K562 (cell line): ENCODE results near the gene FCER2. TPM values are rescaled to one million over a fixed set of nuclear protein-coding genes. Genes with fewer than 3 reads are reported as not detected.

Experiments used
- ATAC-seq: fragments of 200-7000 bp; cut with Tn5 transposase; 3 replicates; pipeline ENCODE4 v1.9.1; 2020; ENCODE audit warnings: moderate library complexity
- BruUV-seq: library from RNA; stranded (reverse); fragments of 400-500 nt; replicated peaks from 2 replicates; lab custom pipeline; 2021; lab: Mats Ljungman, UMichigan
- CTCF ChIA-PET: fragments of 300-600 bp; formaldehyde crosslinking; extraction: SDS; loops from one replicate; lab custom pipeline; 2021; ENCODE audit warnings: low intra/inter-chr PET ratio; lab: Yijun Ruan, JAX
- POLR2A ChIA-PET: fragments of 300-600, 350-650 bp; sonication (Branson Sonifier 250); formaldehyde crosslinking; extraction: SDS; loops from one replicate; lab custom pipeline; 2021; ENCODE audit warnings: antibody characterized with exemption, inconsistent platforms; lab: Yijun Ruan, JAX
- DNase-seq, 4 experiments: peaks; one replicate each; pipeline versions ENCODE4 v3.0.0 to v3.0.0-alpha.2; 2011 to 2018; ENCODE audit warnings: low spot score in 3 of 4, mixed read lengths in 3 of 4; ENCODE audit errors: extremely low read depth in 1 of 4
- FAIRE-seq: peaks from 2 replicates; lab custom pipeline; 2011; peaks lifted over from hg19 to GRCh38; lab: Jason Lieb, UNC
- H2AFZ ChIP-seq: 2 replicates; pipeline ENCODE4 v1.6.0; 2011; ENCODE audit warnings: low read depth, low read length, control low read depth, inconsistent platforms
- H3K27ac ChIP-seq: fragments of 200-600 bp; 3 replicates; pipeline ENCODE4 v1.8.0; 2011; ENCODE audit warnings: low read depth, mild to moderate bottlenecking, control low read depth, inconsistent platforms, low read length, moderate library complexity, mixed read lengths; ENCODE audit errors: extremely low read depth
- H3K27me3 ChIP-seq, 2 experiments: fragments of 300-600 bp in 1 of 2; 2 replicates in 1 of 2; 3 replicates in 1 of 2; pipeline versions ENCODE4 v1.6.0 to v1.8.0; 2011; ENCODE audit warnings: inconsistent platforms in 2 of 2, low read length in 2 of 2, mild to moderate bottlenecking in 1 of 2, mixed read lengths in 1 of 2, moderate library complexity in 1 of 2; ENCODE audit not compliant: control insufficient read depth in 2 of 2, insufficient read depth in 2 of 2
- H3K36me3 ChIP-seq: fragments of 300-600 bp; 3 replicates; pipeline ENCODE4 v1.8.0; 2011; ENCODE audit warnings: mild to moderate bottlenecking, low read length, inconsistent platforms; ENCODE audit not compliant: control insufficient read depth, insufficient read depth
- H3K4me1 ChIP-seq, 2 experiments: fragments of 200-600 bp in 1 of 2; replicated peaks in 1 of 2; 2 replicates in 1 of 2; 3 replicates in 1 of 2; pipeline versions ENCODE4 v1.5.1 to v1.8.0; 2011; ENCODE audit warnings: inconsistent platforms in 2 of 2, low read length in 2 of 2, mild to moderate bottlenecking in 1 of 2, mixed read lengths in 1 of 2, moderate library complexity in 1 of 2; ENCODE audit not compliant: control insufficient read depth in 2 of 2, insufficient read depth in 2 of 2
- H3K4me2 ChIP-seq: 2 replicates; pipeline ENCODE4 v1.6.1; 2011; ENCODE audit warnings: low read length, control low read depth, inconsistent platforms, mixed read lengths; ENCODE audit not compliant: insufficient read depth
- H3K4me3 ChIP-seq: fragments of 200-600 bp; sonication (generic), shearing (Covaris generic); 2 replicates; pipeline ENCODE4 v1.5.1; 2016; ENCODE audit warnings: control low read depth, inconsistent platforms
- H3K79me2 ChIP-seq: fragments of 200-600 bp; 3 replicates; pipeline ENCODE4 v1.8.0; 2011; ENCODE audit warnings: low read length, inconsistent platforms; ENCODE audit not compliant: control insufficient read depth, insufficient read depth
- H3K9ac ChIP-seq, 2 experiments: 2 replicates each; pipeline versions ENCODE4 v1.6.0 to v1.6.1; 2011; ENCODE audit warnings: low read depth in 2 of 2, low read length in 2 of 2, control low read depth in 1 of 2, inconsistent platforms in 1 of 2, mild to moderate bottlenecking in 1 of 2, mixed read lengths in 1 of 2; ENCODE audit not compliant: insufficient read depth in 1 of 2
- H3K9me1 ChIP-seq: one replicate; pipeline ENCODE4 v1.6.0; 2011; ENCODE audit warnings: inconsistent platforms, mild to moderate bottlenecking, low read length, moderate library complexity; ENCODE audit not compliant: control insufficient read depth, insufficient read depth
- H3K9me3 ChIP-seq: replicated peaks from 2 replicates; pipeline ENCODE4 v1.5.1; 2011; ENCODE audit warnings: low read depth, low read length, inconsistent platforms; ENCODE audit not compliant: control insufficient read depth, insufficient read depth
- H4K20me1 ChIP-seq: replicated peaks from 2 replicates; pipeline ENCODE4 v1.6.1; 2011; ENCODE audit warnings: low read length, inconsistent platforms, mixed read lengths; ENCODE audit not compliant: control insufficient read depth, insufficient read depth
- CBX8 ChIP-seq: fragments of 200-600 bp; sonication (generic); IDR thresholded peaks from 2 replicates; pipeline ENCODE4 v1.6.1; 2012; ENCODE audit warnings: borderline replicate concordance, mixed run types, low read depth, mild to moderate bottlenecking, moderate library complexity, mixed read lengths, low read length, control low read depth, inconsistent platforms; ENCODE audit not compliant: poor library complexity, severe bottlenecking; ENCODE audit errors: extremely low read depth
- PTTG1 ChIP-seq: fragments of 450-650 bp; IDR thresholded peaks from 2 replicates; pipeline ENCODE4 v1.6.1; 2016; ENCODE audit warnings: low read depth, mild to moderate bottlenecking, missing genetic modification characterization, missing compliant biosample characterization
- SMAD2 ChIP-seq: fragments of 150-350 bp; IDR thresholded peaks from 2 replicates; pipeline ENCODE4 v1.6.1; 2014; ENCODE audit warnings: low read depth, mild to moderate bottlenecking, low read length
- ZBTB11 ChIP-seq, 3 experiments: fragments of 200-800 bp in 1 of 3; fragments of 250-450 bp in 1 of 3; fragments of 450-650 bp in 1 of 3; sonication (Bioruptor Pico) in 1 of 3; sonication (Bioruptor generic) in 1 of 3; formaldehyde crosslinking in 1 of 3; IDR thresholded peaks; 2 replicates each; pipeline versions ENCODE4 v1.6.1 to v1.8.0; 2016 to 2022; ENCODE audit warnings: mild to moderate bottlenecking in 2 of 3, missing genetic modification characterization in 2 of 3, missing compliant biosample characterization in 1 of 3, moderate library complexity in 1 of 3
- ZNF511 ChIP-seq: sonication (generic); formaldehyde crosslinking; IDR thresholded peaks from 2 replicates; pipeline ENCODE4 v1.8.0; 2022; ENCODE audit warnings: mild to moderate bottlenecking, missing genetic modification reagents
- ZNF584 ChIP-seq: fragments of 200-800 bp; sonication (Bioruptor generic); IDR thresholded peaks from 2 replicates; pipeline ENCODE4 v1.6.1; 2016; ENCODE audit warnings: low read depth, mild to moderate bottlenecking, missing genetic modification characterization, missing compliant biosample characterization
- WGBS: fragments of 100-300 bp; shearing (Covaris generic); methylation state at CpG from one replicate; pipeline ENCODE4 v1.1.6; 2016; ENCODE audit warnings: low coverage, mixed read lengths; ENCODE audit not compliant: insufficient coverage; ENCODE audit errors: missing lambda C conversion rate; 5-methylcytosine and 5-hydroxymethylcytosine counted together
- in situ Hi-C: fragments of 300-500 bp; cut with MboI; formaldehyde crosslinking; loops from 4 replicates; pipeline ENCODE4 v1.15.0; 2018; ENCODE audit warnings: inconsistent platforms, mixed read lengths
- intact Hi-C: fragments of 100-400 bp; cut with micrococcal nuclease; formaldehyde crosslinking; loops from 2 replicates; pipeline ENCODE4 v1.14.2; 2022
- polyA plus RNA-seq, 8 experiments: library from polyadenylated mRNA; depleted of rRNA in 4 of 8; stranded (reverse) in 5 of 8; unstranded in 3 of 8; fragments of >200 nt; fragmentation: Nextera tagmentation in 2 of 8; fragmentation: Illumina TruSeq in 1 of 8; extraction: Ambion mirVana in 2 of 8; extraction: Trizol in 1 of 8; gene quantifications; 2 replicates each; pipeline versions ENCODE4 v1.2.1 to v1.2.3, GENCODE V29; 2011 to 2014; ENCODE audit warnings: inconsistent platforms in 1 of 8, missing spikeins in 1 of 8
- total RNA-seq, 7 experiments: library from RNA; depleted of rRNA in 6 of 7; stranded (reverse); fragments of >200 nt in 6 of 7; fragmentation: Illumina TruSeq in 2 of 7; extraction: Trizol in 2 of 7; gene quantifications; 2 replicates each; pipeline versions ENCODE4 v1.2.1 to v1.2.3, GENCODE V29; 2011 to 2021; ENCODE audit warnings: low replicate concordance in 1 of 7
- TF ChIP-seq, protein P1 (sequence below): fragments of 450-650 bp; IDR thresholded peaks from 2 replicates; pipeline ENCODE4 v1.6.1; 2016; ENCODE audit warnings: low read depth

Gene FCER2
- total and polyA plus RNA-seq, 9 of the 15 experiments (the other 6 are each of a cell fraction or from before 2014, with no cell fraction given) = 0.11 TPM; not detected in 8

DNA sequence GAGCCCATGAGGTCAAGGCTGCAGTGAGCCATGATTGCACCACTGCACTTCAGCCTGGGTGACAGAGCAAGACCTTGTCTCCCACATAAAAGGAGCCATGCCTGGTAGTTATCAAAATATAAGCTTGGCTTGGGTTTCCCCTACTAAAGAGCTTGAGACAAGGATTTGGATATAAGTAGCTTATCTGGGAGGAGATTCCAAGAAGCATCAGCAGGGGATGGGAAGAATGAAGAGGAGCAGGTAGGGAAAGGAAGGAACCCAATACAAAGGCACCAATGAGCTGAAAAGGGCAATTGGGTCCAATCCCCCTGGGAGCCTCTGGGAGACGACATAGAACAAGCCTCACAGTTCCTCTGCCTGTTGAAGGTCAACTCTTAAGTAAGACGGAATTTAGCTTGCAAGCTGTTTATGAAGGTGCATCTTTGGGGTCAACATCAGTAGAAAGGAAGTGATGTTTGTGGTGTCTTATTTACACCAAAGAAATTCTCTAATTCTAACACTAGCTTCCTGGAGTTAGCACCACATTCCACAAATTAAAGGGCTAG lies 37.4 kb upstream of the FCER2 start:
- Histone ChIP-seq H3K36me3 (no peaks in the 10 kb centered on the region), H3K4me3 (no peak overlapping the region), H3K9me3 (0 out of 2 replicates have a peak, but pooled peaks cover 3% of the 10 kb centered on the region), H2AFZ (no peak overlapping the region; the same call in 1 of the 2 replicates), H3K9ac (no peak overlapping the region), H3K27ac (no peak overlapping the region), H4K20me1 (no peaks in the 10 kb centered on the region), H3K4me1 (peaks cover 0 to 2% of the 10 kb centered on the region in 2 experiments; a peak in 3 of 5 replicates), H3K9me1 (no peaks in the 10 kb centered on the region), H3K27me3 (peaks cover 6 to 9% of the 10 kb centered on the region in 2 experiments; a peak in 3 of 5 replicates), H3K79me2 (no peaks in the 10 kb centered on the region), H3K4me2 (no peak overlapping the region)
- FAIRE-seq (no peak), DNase-seq (no peak), ATAC-seq (no peak)
- ChIA-PET POLR2A (interaction anchor here (1.2 kb wide), 1 partner anchor 92 kb away, joined by 3 read pairs; no protein-coding TSS in a partner anchor), CTCF (no interaction called here)
- in situ Hi-C loops (no loop called here), intact Hi-C loops (no loop called here)
- no TSS peak for BruUV-seq
- 4% methylated on average over 2 of the region's 2 CpGs for WGBS
- no peak for TF ChIP-seq ZNF511 (CRISPR knock-in tag)
- TF ChIP-seq, protein P1, sequence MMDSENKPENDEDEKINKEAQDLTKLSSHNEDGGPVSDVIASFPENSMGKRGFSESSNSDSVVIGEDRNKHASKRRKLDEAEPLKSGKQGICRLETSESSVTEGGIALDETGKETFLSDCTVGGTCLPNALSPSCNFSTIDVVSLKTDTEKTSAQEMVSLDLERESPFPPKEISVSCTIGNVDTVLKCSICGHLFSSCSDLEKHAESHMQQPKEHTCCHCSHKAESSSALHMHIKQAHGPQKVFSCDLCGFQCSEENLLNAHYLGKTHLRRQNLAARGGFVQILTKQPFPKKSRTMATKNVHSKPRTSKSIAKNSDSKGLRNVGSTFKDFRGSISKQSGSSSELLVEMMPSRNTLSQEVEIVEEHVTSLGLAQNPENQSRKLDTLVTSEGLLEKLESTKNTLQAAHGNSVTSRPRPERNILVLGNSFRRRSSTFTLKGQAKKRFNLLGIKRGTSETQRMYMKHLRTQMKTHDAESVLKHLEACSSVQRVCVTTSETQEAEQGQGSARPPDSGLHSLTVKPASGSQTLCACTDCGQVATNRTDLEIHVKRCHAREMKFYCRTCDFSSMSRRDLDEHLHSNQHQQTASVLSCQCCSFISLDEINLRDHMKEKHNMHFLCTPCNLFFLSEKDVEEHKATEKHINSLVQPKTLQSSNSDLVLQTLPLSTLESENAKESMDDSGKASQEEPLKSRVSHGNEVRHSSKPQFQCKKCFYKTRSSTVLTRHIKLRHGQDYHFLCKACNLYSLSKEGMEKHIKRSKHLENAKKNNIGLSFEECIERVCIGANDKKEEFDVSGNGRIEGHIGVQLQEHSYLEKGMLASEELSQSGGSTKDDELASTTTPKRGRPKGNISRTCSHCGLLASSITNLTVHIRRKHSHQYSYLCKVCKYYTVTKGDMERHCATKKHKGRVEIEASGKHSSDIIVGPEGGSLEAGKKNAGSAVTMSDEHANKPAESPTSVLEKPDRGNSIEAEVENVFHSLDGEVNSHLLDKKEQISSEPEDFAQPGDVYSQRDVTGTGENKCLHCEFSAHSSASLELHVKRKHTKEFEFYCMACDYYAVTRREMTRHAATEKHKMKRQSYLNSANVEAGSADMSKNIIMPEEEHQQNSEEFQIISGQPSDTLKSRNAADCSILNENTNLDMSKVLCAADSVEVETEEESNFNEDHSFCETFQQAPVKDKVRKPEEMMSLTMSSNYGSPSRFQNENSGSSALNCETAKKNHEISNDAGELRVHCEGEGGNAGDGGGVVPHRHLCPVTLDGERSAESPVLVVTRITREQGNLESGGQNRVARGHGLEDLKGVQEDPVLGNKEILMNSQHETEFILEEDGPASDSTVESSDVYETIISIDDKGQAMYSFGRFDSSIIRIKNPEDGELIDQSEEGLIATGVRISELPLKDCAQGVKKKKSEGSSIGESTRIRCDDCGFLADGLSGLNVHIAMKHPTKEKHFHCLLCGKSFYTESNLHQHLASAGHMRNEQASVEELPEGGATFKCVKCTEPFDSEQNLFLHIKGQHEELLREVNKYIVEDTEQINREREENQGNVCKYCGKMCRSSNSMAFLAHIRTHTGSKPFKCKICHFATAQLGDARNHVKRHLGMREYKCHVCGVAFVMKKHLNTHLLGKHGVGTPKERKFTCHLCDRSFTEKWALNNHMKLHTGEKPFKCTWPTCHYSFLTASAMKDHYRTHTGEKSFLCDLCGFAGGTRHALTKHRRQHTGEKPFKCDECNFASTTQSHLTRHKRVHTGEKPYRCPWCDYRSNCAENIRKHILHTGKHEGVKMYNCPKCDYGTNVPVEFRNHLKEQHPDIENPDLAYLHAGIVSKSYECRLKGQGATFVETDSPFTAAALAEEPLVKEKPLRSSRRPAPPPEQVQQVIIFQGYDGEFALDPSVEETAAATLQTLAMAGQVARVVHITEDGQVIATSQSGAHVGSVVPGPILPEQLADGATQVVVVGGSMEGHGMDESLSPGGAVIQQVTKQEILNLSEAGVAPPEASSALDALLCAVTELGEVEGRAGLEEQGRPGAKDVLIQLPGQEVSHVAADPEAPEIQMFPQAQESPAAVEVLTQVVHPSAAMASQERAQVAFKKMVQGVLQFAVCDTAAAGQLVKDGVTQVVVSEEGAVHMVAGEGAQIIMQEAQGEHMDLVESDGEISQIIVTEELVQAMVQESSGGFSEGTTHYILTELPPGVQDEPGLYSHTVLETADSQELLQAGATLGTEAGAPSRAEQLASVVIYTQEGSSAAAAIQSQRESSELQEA = no peak
- TF ChIP-seq SMAD2 = no peak
- no peak for TF ChIP-seq PTTG1 (tag)
- no peak for TF ChIP-seq ZNF584
- TF ChIP-seq CBX8 = no peak
- no peak for TF ChIP-seq ZBTB11 (CRISPR knock-in tag; IDR thresholded peaks at IDR 0.05)
